Glutamatergic neuron (in vitro differentiated cells): ENCODE data around the gene FHOD3. TPM values are rescaled to one million over a fixed set of nuclear protein-coding genes. Genes with fewer than 3 reads are reported as not detected.

Source experiments
- DNase-seq: peaks from one replicate; pipeline ENCODE4 v3.0.0; 2022
- H3K27ac Mint-ChIP-seq: one replicate; pipeline ENCODE4 v1.8.0; 2020; ENCODE audit warnings: mild to moderate bottlenecking, mixed read lengths, inconsistent platforms; ENCODE audit not compliant: unreplicated experiment
- H3K27me3 Mint-ChIP-seq: one replicate; pipeline ENCODE4 v1.8.0; 2020; ENCODE audit warnings: mild to moderate bottlenecking, moderate library complexity, mixed read lengths, inconsistent platforms; ENCODE audit not compliant: unreplicated experiment
- H3K36me3 Mint-ChIP-seq: one replicate; pipeline ENCODE4 v1.8.0; 2020; ENCODE audit warnings: mild to moderate bottlenecking, mixed read lengths, inconsistent platforms; ENCODE audit not compliant: unreplicated experiment
- H3K4me1 Mint-ChIP-seq: one replicate; pipeline ENCODE4 v1.8.0; 2020; ENCODE audit warnings: mild to moderate bottlenecking, low read depth, mixed read lengths, inconsistent platforms; ENCODE audit not compliant: unreplicated experiment
- H3K4me3 Mint-ChIP-seq: one replicate; pipeline ENCODE4 v1.8.0; 2020; ENCODE audit warnings: mild to moderate bottlenecking, mixed read lengths, inconsistent platforms; ENCODE audit not compliant: unreplicated experiment
- H3K9me3 Mint-ChIP-seq: one replicate; pipeline ENCODE4 v1.8.0; 2020; ENCODE audit warnings: mild to moderate bottlenecking, moderate library complexity, mixed read lengths, inconsistent platforms; ENCODE audit not compliant: unreplicated experiment
- total RNA-seq: library from RNA; stranded (reverse); fragmentation: NEBNext Ultra II Directional; extraction: Animal tissue kit (Norgen Biotek cat#: 25700); gene quantifications from one replicate; pipeline ENCODE4 v1.2.1, GENCODE V29; 2021; ENCODE audit not compliant: unreplicated experiment
- TF ChIP-seq, protein P1 (sequence below): fragments of 200-600 bp; sonication (generic); IDR thresholded peaks from one replicate; pipeline ENCODE4 v1.5.0; 2021; ENCODE audit not compliant: partially characterized antibody, unreplicated experiment

The FHOD3 gene
- total RNA-seq, 1 donor from 2014 or later = 21.2 TPM

DNA sequence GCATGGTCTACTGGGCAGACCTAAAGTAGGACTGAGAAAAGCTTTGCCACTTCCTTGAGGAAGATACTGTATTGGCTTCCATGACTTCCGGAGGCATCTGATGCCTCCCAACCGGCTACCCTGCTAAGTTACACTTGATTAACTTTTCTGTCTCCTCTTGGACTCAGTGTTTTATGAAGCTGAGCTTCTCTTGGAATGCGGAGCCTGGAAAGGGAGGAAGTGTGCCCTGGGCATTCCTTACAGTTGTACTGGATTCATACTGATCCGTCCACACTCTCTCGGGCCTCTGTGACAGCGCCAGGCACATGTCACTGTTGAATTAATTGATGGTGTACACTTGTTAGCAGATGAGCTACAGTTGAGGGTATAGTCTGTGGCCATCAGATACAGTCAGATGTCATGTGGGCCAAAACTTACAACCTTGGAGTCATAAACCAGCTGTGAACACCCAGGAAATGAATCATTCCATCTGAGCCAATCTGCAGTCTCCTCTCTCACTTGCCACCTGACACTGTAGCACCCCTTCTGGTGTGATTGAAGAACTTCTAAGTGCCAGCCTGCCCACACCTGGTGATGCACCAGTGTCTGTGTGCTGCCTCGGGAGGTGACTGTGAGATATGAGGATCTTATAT lies 122.5 kb downstream of the FHOD3 start:
- no peak for DNase-seq
- H3K36me3 Mint-ChIP-seq = no peaks in the 10 kb centered on the region

GRCh38 chr18:36420826-36421225 lies 123.3 kb downstream of the FHOD3 start:
- Mint-ChIP-seq H3K4me3 (no peak overlapping the region), H3K9me3 (no peaks in the 10 kb centered on the region), H3K27me3 (no peaks in the 10 kb centered on the region), H3K36me3 (no peaks in the 10 kb centered on the region), H3K27ac (no peak overlapping the region), H3K4me1 (no peaks in the 10 kb centered on the region)
- TF ChIP-seq, protein P1, sequence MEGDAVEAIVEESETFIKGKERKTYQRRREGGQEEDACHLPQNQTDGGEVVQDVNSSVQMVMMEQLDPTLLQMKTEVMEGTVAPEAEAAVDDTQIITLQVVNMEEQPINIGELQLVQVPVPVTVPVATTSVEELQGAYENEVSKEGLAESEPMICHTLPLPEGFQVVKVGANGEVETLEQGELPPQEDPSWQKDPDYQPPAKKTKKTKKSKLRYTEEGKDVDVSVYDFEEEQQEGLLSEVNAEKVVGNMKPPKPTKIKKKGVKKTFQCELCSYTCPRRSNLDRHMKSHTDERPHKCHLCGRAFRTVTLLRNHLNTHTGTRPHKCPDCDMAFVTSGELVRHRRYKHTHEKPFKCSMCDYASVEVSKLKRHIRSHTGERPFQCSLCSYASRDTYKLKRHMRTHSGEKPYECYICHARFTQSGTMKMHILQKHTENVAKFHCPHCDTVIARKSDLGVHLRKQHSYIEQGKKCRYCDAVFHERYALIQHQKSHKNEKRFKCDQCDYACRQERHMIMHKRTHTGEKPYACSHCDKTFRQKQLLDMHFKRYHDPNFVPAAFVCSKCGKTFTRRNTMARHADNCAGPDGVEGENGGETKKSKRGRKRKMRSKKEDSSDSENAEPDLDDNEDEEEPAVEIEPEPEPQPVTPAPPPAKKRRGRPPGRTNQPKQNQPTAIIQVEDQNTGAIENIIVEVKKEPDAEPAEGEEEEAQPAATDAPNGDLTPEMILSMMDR = no peak
- no peak for DNase-seq

More for the DNA sequence above, 122.5 kb downstream of the FHOD3 start:
- no peak overlapping the region for H3K27ac Mint-ChIP-seq
- no peak overlapping the region for H3K4me3 Mint-ChIP-seq
- TF ChIP-seq, protein P1 = no peak
- no peaks in the 10 kb centered on the region for H3K9me3 Mint-ChIP-seq
- no peaks in the 10 kb centered on the region for H3K4me1 Mint-ChIP-seq
- H3K27me3 Mint-ChIP-seq = no peaks in the 10 kb centered on the region

DNA sequence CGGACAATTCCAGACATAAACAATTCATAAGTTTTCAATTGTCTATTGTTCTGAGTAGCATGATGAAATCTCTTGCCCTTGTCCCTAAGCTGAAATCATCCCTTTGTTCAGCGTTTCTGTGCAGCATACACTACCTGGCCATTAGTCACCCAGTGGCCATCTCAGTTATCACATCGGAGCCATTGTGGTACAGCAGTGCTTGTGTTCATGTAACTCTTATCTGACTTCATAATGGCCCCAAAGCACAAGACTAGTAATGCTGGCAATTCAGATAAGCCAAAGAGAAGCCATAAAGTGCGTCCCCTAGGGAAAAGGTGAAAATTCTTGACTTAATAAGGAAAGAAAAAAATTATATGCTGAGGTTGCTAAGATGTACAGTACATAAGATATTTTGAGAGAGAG lies 127.2 kb downstream of the FHOD3 start:
- no peaks in the 10 kb centered on the region for H3K9me3 Mint-ChIP-seq
- no peak overlapping the region for H3K4me3 Mint-ChIP-seq
- H3K27me3 Mint-ChIP-seq = peaks cover under 1% of the 10 kb centered on the region
- H3K4me1 Mint-ChIP-seq = no peaks in the 10 kb centered on the region
- TF ChIP-seq, protein P1 = no peak
- no peak overlapping the region for H3K27ac Mint-ChIP-seq
- no peak for DNase-seq
- no peaks in the 10 kb centered on the region for H3K36me3 Mint-ChIP-seq

DNA sequence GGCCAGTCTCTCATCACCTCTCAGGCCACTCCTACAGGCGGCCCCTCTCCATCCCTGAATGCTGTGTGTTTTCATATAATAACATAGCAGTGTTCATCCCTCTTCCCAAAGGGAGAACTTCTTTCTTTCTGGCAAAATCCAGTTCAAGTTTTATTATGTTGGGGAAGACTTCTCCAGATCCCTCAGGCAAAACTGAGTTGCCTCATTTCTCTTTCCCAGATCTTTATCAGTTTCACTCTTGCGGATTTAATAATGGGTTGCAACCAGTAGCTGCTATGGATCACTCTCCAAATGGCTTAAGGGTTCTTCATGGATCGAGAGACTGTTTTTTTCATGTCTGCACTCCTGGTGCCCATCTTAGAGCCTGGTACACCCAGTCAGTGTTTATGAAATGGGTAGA lies 129.9 kb downstream of the FHOD3 start:
- Mint-ChIP-seq H3K9me3 (no peaks in the 10 kb centered on the region), H3K4me1 (no peaks in the 10 kb centered on the region), H3K4me3 (no peak overlapping the region), H3K27me3 (peaks cover 1% of the 10 kb centered on the region), H3K27ac (no peak overlapping the region), H3K36me3 (no peaks in the 10 kb centered on the region)
- DNase-seq = no peak
- TF ChIP-seq, protein P1 = no peak

DNA sequence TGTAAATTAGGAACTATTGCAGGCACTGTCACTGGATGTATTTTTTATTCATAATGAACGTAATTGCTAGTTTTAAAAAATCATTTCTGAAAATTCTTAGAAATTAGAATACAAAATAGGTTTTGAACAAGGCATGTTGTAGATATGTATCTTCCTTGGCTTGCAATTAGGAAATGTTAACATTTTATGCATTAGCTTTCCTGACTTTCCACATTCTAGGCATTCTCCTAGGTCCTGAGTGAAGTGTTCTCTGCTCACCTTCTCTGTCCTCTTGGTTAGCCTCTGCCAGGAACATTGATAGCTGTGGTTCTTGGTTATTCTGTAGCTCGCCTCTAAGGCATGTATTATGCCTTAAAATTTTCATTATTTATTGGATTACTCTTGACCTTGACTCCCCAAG lies 130.3 kb downstream of the FHOD3 start:
- TF ChIP-seq, protein P1 = no peak
- Mint-ChIP-seq H3K9me3 (no peaks in the 10 kb centered on the region), H3K36me3 (no peaks in the 10 kb centered on the region), H3K27ac (no peak overlapping the region), H3K4me1 (no peaks in the 10 kb centered on the region), H3K27me3 (peaks cover 1% of the 10 kb centered on the region), H3K4me3 (no peak overlapping the region)
- DNase-seq = no peak
